ENCODE measurements around the gene TNFRSF14.

The TNFRSF14 gene

DNA sequence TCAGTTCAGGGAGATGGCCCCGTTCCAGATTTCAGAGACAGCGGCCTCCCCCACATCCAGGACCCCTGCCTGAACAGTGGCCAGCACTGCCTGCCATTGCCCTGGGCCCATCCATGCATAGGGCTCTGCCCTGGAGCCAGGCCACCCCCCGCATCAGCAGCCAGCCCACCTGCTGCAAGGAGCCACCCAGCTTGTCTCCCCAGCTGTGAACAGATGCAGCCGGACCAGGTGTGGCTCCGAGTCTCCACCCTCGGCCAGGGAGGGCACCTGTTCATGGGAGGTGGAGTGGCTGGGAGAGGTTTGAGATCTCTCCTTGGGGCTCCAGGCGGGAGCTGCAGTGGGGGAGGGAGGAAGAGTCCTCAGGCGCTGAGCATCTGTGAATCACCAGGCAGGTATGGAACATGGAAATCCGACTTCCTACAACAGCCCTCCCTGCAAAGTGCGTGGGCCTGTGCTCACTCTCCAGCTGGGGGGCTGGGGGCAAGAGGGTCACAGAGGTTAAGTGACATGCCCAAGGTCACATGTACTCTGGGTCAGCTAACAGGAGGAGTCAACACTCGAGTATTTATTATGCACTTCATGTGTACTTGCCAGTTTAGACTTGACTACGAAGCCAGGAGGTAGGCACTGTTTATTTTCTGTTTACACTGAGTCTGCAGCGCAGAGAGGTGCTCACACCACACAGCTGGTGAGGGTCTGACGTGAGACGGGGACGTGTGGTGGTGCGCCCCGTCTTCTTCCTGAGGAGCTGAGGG lies 21.3 kb upstream of the TNFRSF14 start:
- H3K4me3 ChIP-seq (ENCODE audit: low read length), result no peak overlapping the region
- H3K27ac ChIP-seq (ENCODE audit: low read depth, low read length), result no peak overlapping the region
- H3K4me1 ChIP-seq (ENCODE audit: control insufficient read depth, insufficient read depth, low read length), result no peaks in the 10 kb centered on the region
- no peak overlapping the region for H3K9ac ChIP-seq (ENCODE audit: low read length)
- peaks cover 35% of the 10 kb centered on the region for H3K27me3 ChIP-seq (ENCODE audit: control insufficient read depth, insufficient read depth, low read length)
- no peaks in the 10 kb centered on the region for H3K36me3 ChIP-seq (ENCODE audit: control insufficient read depth, insufficient read depth, low read length)

DNA sequence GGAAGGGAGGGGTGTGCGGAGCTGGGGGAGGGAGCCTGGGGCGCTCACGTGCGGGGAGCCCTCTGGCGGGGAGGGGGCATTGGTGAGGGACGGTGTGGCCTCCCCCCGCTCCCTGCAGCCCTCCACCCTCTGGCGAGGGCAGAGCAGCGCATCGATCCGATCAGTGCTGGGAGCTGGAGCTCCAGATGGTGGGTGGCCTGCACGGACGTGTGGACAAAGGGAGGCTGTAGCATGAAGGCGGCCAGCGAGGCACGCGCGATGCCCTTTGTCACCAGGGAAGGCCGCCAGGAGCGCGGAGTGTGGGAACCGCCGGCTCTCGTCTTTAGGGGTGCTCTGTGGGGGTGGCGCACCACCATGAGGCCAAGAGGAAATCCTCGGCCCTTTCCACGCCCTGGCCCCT lies 20.7 kb upstream of the TNFRSF14 start:
- Histone ChIP-seq H3K36me3 (ENCODE audit: control insufficient read depth, insufficient read depth, low read length) (no peaks in the 10 kb centered on the region), H3K4me1 (ENCODE audit: control insufficient read depth, insufficient read depth, low read length) (no peaks in the 10 kb centered on the region), H3K9ac (ENCODE audit: low read length) (no peak overlapping the region), H3K27me3 (ENCODE audit: control insufficient read depth, insufficient read depth, low read length) (peaks cover 35% of the 10 kb centered on the region), H3K4me3 (ENCODE audit: low read length) (no peak overlapping the region), H3K27ac (ENCODE audit: low read depth, low read length) (no peak overlapping the region)

DNA sequence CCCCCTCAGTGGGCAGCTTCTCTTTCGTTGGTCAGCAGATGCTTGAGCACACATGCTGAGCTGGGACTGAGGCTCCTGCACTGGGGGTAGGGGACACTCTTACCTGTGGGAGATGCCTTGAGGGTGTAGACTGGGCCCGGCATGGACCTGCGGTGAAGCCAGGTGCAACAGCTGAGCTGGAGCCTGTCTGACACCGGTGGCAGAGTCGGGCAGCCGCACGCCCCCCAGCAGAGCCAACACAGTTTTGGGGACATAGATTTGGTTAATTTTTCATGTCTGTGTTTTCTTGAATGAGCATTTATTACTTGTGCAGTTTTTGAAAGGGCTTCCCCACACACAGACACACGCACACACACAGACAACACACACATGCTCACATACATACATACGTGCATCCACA lies 20.2 kb upstream of the TNFRSF14 start:
- Histone ChIP-seq H3K4me3 (ENCODE audit: low read length) (no peak overlapping the region), H3K4me1 (ENCODE audit: control insufficient read depth, insufficient read depth, low read length) (no peaks in the 10 kb centered on the region), H3K27me3 (ENCODE audit: control insufficient read depth, insufficient read depth, low read length) (peaks cover 30% of the 10 kb centered on the region), H3K9ac (ENCODE audit: low read length) (no peak overlapping the region), H3K27ac (ENCODE audit: low read depth, low read length) (no peak overlapping the region), H3K36me3 (ENCODE audit: control insufficient read depth, insufficient read depth, low read length) (no peaks in the 10 kb centered on the region)

DNA sequence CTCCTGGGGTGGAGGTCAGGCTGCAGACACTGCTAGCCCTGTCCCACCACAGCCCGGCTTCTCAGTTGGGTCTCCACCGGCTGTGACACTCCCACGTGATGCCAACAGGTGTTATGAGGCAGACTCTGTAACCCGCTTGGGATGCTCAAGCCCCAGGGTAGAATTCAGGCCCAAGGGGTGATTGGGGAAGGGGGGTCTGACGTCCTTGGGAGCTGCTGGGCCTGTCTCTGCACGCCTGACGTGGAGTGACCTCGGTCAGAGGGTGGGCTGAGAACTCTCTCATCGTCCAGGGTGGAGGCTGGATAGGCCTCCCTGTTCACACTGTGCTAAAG lies 18.4 kb upstream of the TNFRSF14 start:
- Histone ChIP-seq H3K4me3 (ENCODE audit: low read length) (no peak overlapping the region), H3K27me3 (ENCODE audit: control insufficient read depth, insufficient read depth, low read length) (peaks cover 21% of the 10 kb centered on the region), H3K9ac (ENCODE audit: low read length) (no peak overlapping the region), H3K36me3 (ENCODE audit: control insufficient read depth, insufficient read depth, low read length) (no peaks in the 10 kb centered on the region), H3K4me1 (ENCODE audit: control insufficient read depth, insufficient read depth, low read length) (no peaks in the 10 kb centered on the region), H3K27ac (ENCODE audit: low read depth, low read length) (no peak overlapping the region)

DNA sequence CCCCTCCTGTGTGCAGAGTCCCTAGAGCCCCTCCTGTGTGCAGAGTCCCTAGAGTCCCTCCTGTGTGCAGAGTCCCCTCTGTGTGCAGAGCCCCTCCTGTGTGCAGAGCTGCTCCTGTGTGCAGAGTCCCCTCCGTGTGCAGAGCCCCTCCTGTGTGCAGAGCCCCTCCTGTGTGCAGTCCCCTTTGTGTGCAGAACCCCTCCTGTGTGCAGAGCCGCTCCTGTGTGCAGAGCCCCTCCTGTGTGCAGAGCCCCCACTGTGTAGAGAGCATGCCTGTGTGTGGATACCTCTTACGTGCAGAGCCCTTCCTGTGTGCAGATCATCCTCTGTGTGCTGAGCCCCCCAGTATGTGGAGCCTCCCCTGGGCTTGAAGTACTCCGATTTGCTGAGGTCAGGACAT lies 17.8 kb upstream of the TNFRSF14 start:
- no peak overlapping the region for H3K4me3 ChIP-seq (ENCODE audit: low read length)
- peaks cover 21% of the 10 kb centered on the region for H3K27me3 ChIP-seq (ENCODE audit: control insufficient read depth, insufficient read depth, low read length)
- H3K27ac ChIP-seq (ENCODE audit: low read depth, low read length), result no peak overlapping the region
- H3K4me1 ChIP-seq (ENCODE audit: control insufficient read depth, insufficient read depth, low read length), result no peaks in the 10 kb centered on the region
- H3K9ac ChIP-seq (ENCODE audit: low read length), result no peak overlapping the region
- no peaks in the 10 kb centered on the region for H3K36me3 ChIP-seq (ENCODE audit: control insufficient read depth, insufficient read depth, low read length)

DNA sequence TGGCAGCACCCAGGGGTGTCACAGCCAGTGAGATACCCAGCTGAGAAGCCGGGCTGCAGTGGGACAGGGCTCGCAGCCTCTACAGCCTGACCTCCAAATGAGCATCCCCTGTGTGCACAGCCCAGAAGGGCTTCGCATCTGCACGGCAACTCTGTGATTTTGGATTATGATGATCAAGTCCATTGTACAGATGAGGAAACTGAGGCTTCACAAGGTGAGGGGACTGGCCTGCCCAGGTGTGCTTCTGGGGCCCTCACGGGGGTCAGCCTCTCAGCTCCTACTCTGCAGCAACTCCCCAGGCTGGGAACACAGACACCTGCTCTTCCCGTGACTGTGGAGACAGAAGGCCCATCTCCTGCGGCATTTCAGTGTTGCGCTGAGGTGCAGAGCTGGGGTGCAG lies 17.3 kb upstream of the TNFRSF14 start:
- no peak overlapping the region for H3K9ac ChIP-seq (ENCODE audit: low read length)
- H3K27me3 ChIP-seq (ENCODE audit: control insufficient read depth, insufficient read depth, low read length), result peaks cover 21% of the 10 kb centered on the region
- no peaks in the 10 kb centered on the region for H3K4me1 ChIP-seq (ENCODE audit: control insufficient read depth, insufficient read depth, low read length)
- no peak overlapping the region for H3K27ac ChIP-seq (ENCODE audit: low read depth, low read length)
- no peak overlapping the region for H3K4me3 ChIP-seq (ENCODE audit: low read length)
- no peaks in the 10 kb centered on the region for H3K36me3 ChIP-seq (ENCODE audit: control insufficient read depth, insufficient read depth, low read length)

DNA sequence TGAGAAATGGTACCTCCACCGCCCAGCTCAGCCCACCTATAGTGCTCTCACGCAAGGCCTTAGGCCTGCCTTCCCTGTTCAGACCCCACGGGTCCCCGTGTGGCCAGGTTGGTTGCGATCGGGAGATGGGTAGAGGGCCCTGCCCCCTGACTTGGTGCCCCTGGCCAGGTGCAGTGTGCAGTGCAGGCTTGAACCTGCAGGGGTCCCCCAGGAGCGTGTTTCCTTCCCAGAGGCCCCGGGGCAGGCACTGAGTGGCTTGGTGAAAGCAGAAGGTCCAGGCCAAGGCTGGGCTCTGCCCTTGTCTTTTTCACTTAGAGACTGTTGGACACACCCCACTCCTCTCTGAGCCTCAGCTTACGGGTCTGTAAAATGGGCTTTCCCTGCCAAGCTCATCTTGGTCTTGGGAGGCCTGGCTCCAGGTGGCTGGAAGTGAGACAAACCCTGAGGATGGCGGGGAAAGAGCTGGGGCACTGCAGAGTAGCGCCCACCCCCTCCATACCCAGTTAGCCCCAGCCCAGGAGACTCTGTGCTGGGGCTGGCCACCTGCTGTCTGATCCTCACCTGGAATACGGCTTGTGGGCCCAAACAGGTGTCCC lies 16.8 kb upstream of the TNFRSF14 start:
- Histone ChIP-seq H3K4me3 (ENCODE audit: low read length) (no peak overlapping the region), H3K27ac (ENCODE audit: low read depth, low read length) (no peak overlapping the region), H3K9ac (ENCODE audit: low read length) (no peak overlapping the region), H3K36me3 (ENCODE audit: control insufficient read depth, insufficient read depth, low read length) (no peaks in the 10 kb centered on the region), H3K27me3 (ENCODE audit: control insufficient read depth, insufficient read depth, low read length) (peaks cover 21% of the 10 kb centered on the region), H3K4me1 (ENCODE audit: control insufficient read depth, insufficient read depth, low read length) (no peaks in the 10 kb centered on the region)

DNA sequence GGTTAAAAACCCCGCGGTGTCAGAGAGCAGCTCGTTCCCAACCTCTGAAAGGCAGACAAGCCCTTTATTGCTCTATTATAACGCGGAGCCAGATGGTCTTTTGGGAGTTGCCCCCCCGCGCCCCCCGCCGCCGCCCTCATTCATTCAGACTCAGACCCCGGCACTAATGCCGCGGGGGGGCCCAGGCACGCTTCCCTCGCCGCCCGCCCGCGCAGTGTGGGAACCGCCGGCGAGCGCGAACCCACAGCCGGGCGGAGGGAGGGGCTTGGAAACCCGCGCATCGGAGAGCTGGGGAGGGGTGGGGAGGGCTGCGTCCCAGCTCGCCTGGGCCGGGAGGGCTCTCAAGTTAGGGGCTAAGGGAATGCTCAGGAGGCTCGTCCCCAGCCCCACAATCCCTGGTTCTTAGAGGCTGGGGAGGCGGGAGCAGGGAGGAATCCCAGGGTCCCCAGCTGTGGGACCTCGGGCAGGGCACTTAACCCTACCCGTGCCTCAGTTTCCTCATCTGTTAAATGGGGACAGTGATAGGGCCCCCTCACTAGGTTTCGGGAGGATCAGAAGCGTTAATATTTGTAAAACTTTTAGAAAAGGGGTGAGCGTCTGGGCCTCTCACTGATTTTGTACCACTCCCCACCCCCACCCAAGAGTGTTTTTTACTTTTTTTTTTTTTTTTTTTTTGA lies 15.2 kb upstream of the TNFRSF14 start:
- H3K27ac ChIP-seq (ENCODE audit: low read depth, low read length), result no peak overlapping the region
- no peaks in the 10 kb centered on the region for H3K36me3 ChIP-seq (ENCODE audit: control insufficient read depth, insufficient read depth, low read length)
- H3K4me1 ChIP-seq (ENCODE audit: control insufficient read depth, insufficient read depth, low read length), result no peaks in the 10 kb centered on the region
- H3K27me3 ChIP-seq (ENCODE audit: control insufficient read depth, insufficient read depth, low read length), result peaks cover 16% of the 10 kb centered on the region
- H3K4me3 ChIP-seq (ENCODE audit: low read length), result no peak overlapping the region
- no peak overlapping the region for H3K9ac ChIP-seq (ENCODE audit: low read length)

DNA sequence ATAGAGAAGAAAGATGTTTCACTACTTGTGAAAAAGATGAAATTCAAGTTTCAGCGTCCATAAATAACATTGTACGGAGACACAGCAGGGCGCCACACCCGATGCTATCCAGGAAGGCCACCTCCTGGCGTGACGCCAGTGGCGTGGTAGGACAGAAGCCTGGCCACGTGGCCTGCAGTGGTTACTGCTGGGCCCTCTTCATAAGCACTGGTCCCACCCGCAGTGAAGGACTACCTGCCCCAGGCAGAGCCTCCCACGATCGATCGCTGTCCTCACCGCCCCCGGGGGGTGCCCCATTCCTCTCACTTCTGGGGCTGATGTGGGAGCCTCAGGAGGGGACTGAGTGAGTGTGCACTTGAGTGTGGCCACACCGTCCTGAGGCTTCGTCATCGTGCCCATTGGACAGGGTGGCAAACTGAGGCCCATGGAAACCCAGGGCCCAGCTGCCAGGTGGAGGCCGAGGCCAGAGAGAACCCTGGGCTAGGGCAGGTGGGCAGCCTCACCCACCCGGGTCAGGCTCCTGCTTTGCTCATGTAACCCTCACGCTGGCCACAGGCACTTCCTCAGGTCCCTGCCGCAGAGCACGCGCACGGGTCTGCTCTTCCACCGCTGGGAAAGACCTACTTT lies 14.4 kb upstream of the TNFRSF14 start:
- no peaks in the 10 kb centered on the region for H3K4me1 ChIP-seq (ENCODE audit: control insufficient read depth, insufficient read depth, low read length)

DNA sequence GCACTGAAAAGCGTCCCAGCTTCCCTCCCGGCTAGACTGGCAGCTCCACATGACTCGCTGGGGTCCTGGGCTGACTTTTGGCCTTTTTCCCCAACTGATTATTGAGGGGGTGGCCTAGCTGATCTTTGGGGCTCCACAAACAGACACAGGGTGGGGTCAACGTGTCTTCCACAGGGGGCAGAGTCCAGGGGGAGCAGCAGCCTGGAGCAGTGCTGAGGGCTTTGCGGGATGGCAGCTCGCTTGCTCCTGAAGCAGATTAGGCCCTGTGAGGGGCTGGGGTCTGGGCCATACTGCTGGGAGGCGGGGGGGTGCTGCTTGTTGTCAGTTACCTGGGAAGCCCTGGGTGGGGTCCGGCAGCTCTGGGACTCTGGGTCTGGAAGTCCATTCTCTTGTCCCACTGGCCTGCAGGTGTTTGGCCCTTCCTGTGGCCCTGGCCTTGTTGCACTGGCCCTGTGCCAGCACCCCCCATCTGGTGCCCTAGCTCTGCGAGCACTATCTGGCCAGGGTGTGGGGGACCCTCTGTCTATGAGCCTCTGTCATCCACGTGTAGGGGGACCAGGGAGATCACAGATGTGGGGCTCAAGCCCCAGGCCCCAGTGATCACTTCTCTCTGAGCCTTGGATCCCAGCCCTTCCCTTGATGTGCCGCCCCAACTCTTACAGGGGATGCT lies 13.8 kb upstream of the TNFRSF14 start:
- no peak overlapping the region for H3K4me3 ChIP-seq (ENCODE audit: low read length)
- H3K27ac ChIP-seq (ENCODE audit: low read depth, low read length), result no peak overlapping the region
- no peaks in the 10 kb centered on the region for H3K36me3 ChIP-seq (ENCODE audit: control insufficient read depth, insufficient read depth, low read length)
- H3K27me3 ChIP-seq (ENCODE audit: control insufficient read depth, insufficient read depth, low read length), result peaks cover 13% of the 10 kb centered on the region
- H3K4me1 ChIP-seq (ENCODE audit: control insufficient read depth, insufficient read depth, low read length), result no peaks in the 10 kb centered on the region
- no peak overlapping the region for H3K9ac ChIP-seq (ENCODE audit: low read length)

More for the DNA sequence above, 14.4 kb upstream of the TNFRSF14 start:
- Histone ChIP-seq H3K9ac (ENCODE audit: low read length) (no peak overlapping the region), H3K36me3 (ENCODE audit: control insufficient read depth, insufficient read depth, low read length) (no peaks in the 10 kb centered on the region), H3K4me3 (ENCODE audit: low read length) (no peak overlapping the region), H3K27ac (ENCODE audit: low read depth, low read length) (no peak overlapping the region), H3K27me3 (ENCODE audit: control insufficient read depth, insufficient read depth, low read length) (peaks cover 14% of the 10 kb centered on the region)

DNA sequence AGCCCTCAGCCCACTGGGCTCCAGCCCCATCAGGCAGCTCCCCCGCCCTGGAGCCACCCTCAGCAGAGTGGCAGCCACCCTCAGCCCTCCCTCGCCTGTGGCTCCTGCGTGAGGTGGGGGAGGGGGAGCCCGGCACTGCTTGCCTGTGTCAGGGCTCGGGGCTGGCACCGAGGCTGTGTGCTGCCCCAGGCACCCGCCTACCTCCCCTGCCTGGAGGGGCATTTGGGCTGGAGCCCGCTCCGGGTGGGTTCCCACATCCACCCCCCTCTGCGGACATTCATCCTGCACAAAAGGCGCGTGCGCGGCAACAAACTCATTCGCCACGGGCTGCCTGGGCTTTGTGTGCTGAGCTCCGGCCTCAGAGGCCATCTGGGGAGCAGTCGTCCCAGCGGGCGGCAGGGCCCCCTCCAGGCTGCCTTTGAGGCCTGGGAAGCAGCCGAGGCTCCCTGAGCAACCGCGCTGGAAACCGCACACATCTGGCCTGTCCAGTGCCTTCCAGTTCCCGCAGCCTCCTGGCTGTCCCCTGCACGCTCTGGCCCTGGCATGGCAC lies 12.6 kb upstream of the TNFRSF14 start:
- no peaks in the 10 kb centered on the region for H3K4me1 ChIP-seq (ENCODE audit: control insufficient read depth, insufficient read depth, low read length)
- H3K27ac ChIP-seq (ENCODE audit: low read depth, low read length), result no peak overlapping the region
- no peak overlapping the region for H3K4me3 ChIP-seq (ENCODE audit: low read length)

More for the DNA sequence above, 12.6 kb upstream of the TNFRSF14 start:
- Histone ChIP-seq H3K36me3 (ENCODE audit: control insufficient read depth, insufficient read depth, low read length) (no peaks in the 10 kb centered on the region), H3K9ac (ENCODE audit: low read length) (no peak overlapping the region), H3K27me3 (ENCODE audit: control insufficient read depth, insufficient read depth, low read length) (peaks cover 10% of the 10 kb centered on the region)
